ENCODE data around the gene CALML5. TPM values are rescaled to one million over a fixed set of nuclear protein-coding genes. Genes with fewer than 3 reads are reported as not detected.

Gene CALML5
- total and polyA plus RNA-seq, 2 of the 4 experiments (the other 2 are of a cell fraction), result not detected

GRCh38 chr10:5518143-5518542 is 18.8 kb upstream of the CALML5 start:
- H3K4me1 ChIP-seq (ENCODE audit: control insufficient read depth, insufficient read depth, low read length), result no peaks in the 10 kb centered on the region
- no peaks in the 10 kb centered on the region for H3K9me1 ChIP-seq (ENCODE audit: insufficient read depth, low read length)
- no peak overlapping the region for H3K4me3 ChIP-seq (ENCODE audit: insufficient read depth, low read depth, low read length)
- no TSS peak for BruUV-seq (replicated peaks)
- H3K9me3 ChIP-seq (ENCODE audit: control insufficient read depth, insufficient read depth, low read length), result no peaks in the 10 kb centered on the region
- no peak overlapping the region for H3K4me2 ChIP-seq (ENCODE audit: low read depth, low read length)
- H2BK120ac ChIP-seq (ENCODE audit: low read depth, low read length), result no peak overlapping the region
- H3K9ac ChIP-seq (ENCODE audit: low read depth, low read length), result no peak overlapping the region
- no peak overlapping the region for H2AFZ ChIP-seq (replicated peaks; ENCODE audit: low read length, poor library complexity)
- H3K18ac ChIP-seq (ENCODE audit: low read depth, low read length), result no peak overlapping the region
- intact Hi-C loops (cut with micrococcal nuclease), result no loop called here
- no CpG with 5 or more reads among the region's 5 CpGs for WGBS, 2 experiments (ENCODE audit: extremely low coverage in 2 of 2, insufficient read length in 1 of 2)
- no peak overlapping the region for H4K8ac ChIP-seq (ENCODE audit: low read depth in 2 of 2, low read length in 2 of 2)
- no peak overlapping the region for H2BK15ac ChIP-seq (ENCODE audit: low read depth, low read length)
- H3K79me1 ChIP-seq (ENCODE audit: low read depth in 1 of 2, low read length in 2 of 2), result no peaks in the 10 kb centered on the region
- no peaks in the 10 kb centered on the region for H3K36me3 ChIP-seq (ENCODE audit: control insufficient read depth, insufficient read depth, low read length)
- no peak overlapping the region for H3K56ac ChIP-seq (ENCODE audit: extremely low read depth, insufficient read depth, low read length)
- no peak overlapping the region for H4K91ac ChIP-seq (ENCODE audit: insufficient read depth, low read depth, low read length)
- ChIA-PET POLR2A (ENCODE audit: unreplicated experiment) (no interaction called here), CTCF (no interaction called here)
- H2AK5ac ChIP-seq (ENCODE audit: low read depth, low read length), result no peak overlapping the region
- no peak overlapping the region for H2BK5ac ChIP-seq (ENCODE audit: low read depth, low read length, poor library complexity, severe bottlenecking)
- H3K14ac ChIP-seq (replicated peaks; ENCODE audit: low read depth, low read length), result no peak overlapping the region
- H4K20me1 ChIP-seq (ENCODE audit: insufficient read depth, low read length), result no peaks in the 10 kb centered on the region
- ATAC-seq (ENCODE audit: low read depth), result no peak
- no peak overlapping the region for H4K5ac ChIP-seq (ENCODE audit: low read depth, low read length)
- TF ChIP-seq CTCF (conservative IDR thresholded peaks at IDR 0.05; ENCODE audit: low read depth, low read length), result no peak
- TF ChIP-seq MAFK (IDR thresholded peaks at IDR 0.05; ENCODE audit: low read depth, low read length), result no peak
- no peak for TF ChIP-seq FOS (IDR thresholded peaks at IDR 0.05; ENCODE audit: low read depth, low read length)
- TF ChIP-seq MXI1 (IDR thresholded peaks at IDR 0.05; ENCODE audit: borderline replicate concordance, low read depth, low read length), result no peak
- TF ChIP-seq POLR2A (IDR thresholded peaks at IDR 0.05; ENCODE audit: low read depth, low read length), result no peak
- no peak for TF ChIP-seq BHLHE40 (IDR thresholded peaks at IDR 0.05; ENCODE audit: low read depth, low read length)
- no peak for TF ChIP-seq ELK1 (IDR thresholded peaks at IDR 0.05; ENCODE audit: borderline replicate concordance, low read depth, low read length)
- no peak for TF ChIP-seq CHD1 (IDR thresholded peaks at IDR 0.05; ENCODE audit: low read depth, low read length)
- no peak for TF ChIP-seq SMC3 (IDR thresholded peaks at IDR 0.05; ENCODE audit: low read depth, low read length)
- no peak for TF ChIP-seq CEBPB (IDR thresholded peaks at IDR 0.05; ENCODE audit: low read depth, low read length)
- no peak for TF ChIP-seq RCOR1 (IDR thresholded peaks at IDR 0.05; ENCODE audit: insufficient replicate concordance, low read length)
- no peak for TF ChIP-seq RFX5 (IDR thresholded peaks at IDR 0.05; ENCODE audit: low read depth, low read length)
- no peak for TF ChIP-seq RAD21 (IDR thresholded peaks at IDR 0.05; ENCODE audit: low read length)
- dilution Hi-C loops (cut with HindIII; ENCODE audit: low sequenced_read_pairs, unreplicated experiment), result no loop called here
- H3K4ac ChIP-seq (ENCODE audit: low read depth, low read length), result no peak overlapping the region
- H3K23ac ChIP-seq (ENCODE audit: low read depth, low read length), result no peak overlapping the region
- no peak overlapping the region for H2BK20ac ChIP-seq (ENCODE audit: low read depth, low read length)
- DNase-seq, result no peak
- in situ Hi-C loops (cut with MboI; ENCODE audit: low sequenced_read_pairs), result no loop called here
- H3K27me3 ChIP-seq (ENCODE audit: control insufficient read depth, insufficient read depth, low read length), result peaks cover 25% of the 10 kb centered on the region
- no peak overlapping the region for H3K27ac ChIP-seq (ENCODE audit: insufficient read depth, low read length)
- no peak overlapping the region for H2AK9ac ChIP-seq (replicated peaks; ENCODE audit: low read depth, low read length, poor library complexity)

All from IMR-90 (cell line).